Smooth muscle cell (in vitro differentiated cells): ENCODE data around the gene C1QB. TPM values are rescaled to one million over a fixed set of nuclear protein-coding genes. Genes with fewer than 3 reads are reported as not detected.

ENCODE experiments used
- DNase-seq: peaks from one replicate; lab custom pipeline; 2025; ENCODE audit not compliant: unreplicated experiment; lab: John Stamatoyannopoulos, UW
- H2AFZ ChIP-seq: fragments of 200-600 bp; sonication (generic); 2 replicates; pipeline ENCODE4 v1.6.0; 2016; ENCODE audit warnings: antibody characterized with exemption, low read depth, mild to moderate bottlenecking
- H3F3A ChIP-seq: fragments of 200-600 bp; sonication (generic); 2 replicates; pipeline ENCODE4 v1.6.0; 2017; ENCODE audit warnings: antibody characterized with exemption, low read depth
- H3K27ac ChIP-seq: fragments of 200-600 bp; sonication (generic); 2 replicates; pipeline ENCODE4 v1.5.1; 2016; ENCODE audit warnings: low read depth, mild to moderate bottlenecking
- H3K27me3 ChIP-seq: fragments of 200-600 bp; sonication (generic); 2 replicates; pipeline ENCODE4 v1.6.1; 2016; ENCODE audit warnings: low read depth, mild to moderate bottlenecking
- H3K36me3 ChIP-seq: fragments of 200-600 bp; sonication (generic); 2 replicates; pipeline ENCODE4 v1.5.1; 2016; ENCODE audit warnings: low read depth
- H3K4me1 ChIP-seq: fragments of 200-600 bp; sonication (generic); 2 replicates; pipeline ENCODE4 v1.5.1; 2016; ENCODE audit warnings: low read depth
- H3K4me2 ChIP-seq: fragments of 200-600 bp; sonication (generic); 2 replicates; pipeline ENCODE4 v1.6.0; 2016; ENCODE audit warnings: mild to moderate bottlenecking
- H3K4me3 ChIP-seq: fragments of 200-600 bp; sonication (generic); 2 replicates; pipeline ENCODE4 v1.5.1; 2016; ENCODE audit warnings: mild to moderate bottlenecking
- H3K79me2 ChIP-seq: fragments of 200-600 bp; sonication (generic); 2 replicates; pipeline ENCODE4 v1.6.0; 2016; ENCODE audit warnings: low read depth, mild to moderate bottlenecking
- H3K9ac ChIP-seq: fragments of 200-600 bp; sonication (generic); 2 replicates; pipeline ENCODE4 v1.6.0; 2016; ENCODE audit warnings: low read depth
- H3K9me3 ChIP-seq: fragments of 200-600 bp; sonication (generic); replicated peaks from 2 replicates; pipeline ENCODE4 v1.5.1; 2016; ENCODE audit warnings: low read depth
- H4K20me1 ChIP-seq: fragments of 200-600 bp; sonication (generic); 2 replicates; pipeline ENCODE4 v1.6.0; 2016; ENCODE audit warnings: low read depth
- WGBS: methylation state at CpG from one replicate; pipeline ENCODE4 v1.1.7; 2016; ENCODE audit warnings: low lambda C conversion rate; 5-methylcytosine and 5-hydroxymethylcytosine counted together
- polyA plus RNA-seq: library from polyadenylated mRNA; unstranded; fragments of >200 nt; fragmentation: Nextera tagmentation; extraction: Ambion mirVana; gene quantifications from 2 replicates; pipeline ENCODE4 v1.2.1, GENCODE V29; 2016
- total RNA-seq: library from RNA; depleted of rRNA; stranded (reverse); fragments of >200 nt; gene quantifications from 2 replicates; pipeline ENCODE4 v1.2.3, GENCODE V29; 2014
- TF ChIP-seq, protein P1 (sequence below): fragments of 200-600 bp; sonication (generic); IDR thresholded peaks from 2 replicates; pipeline ENCODE4 v1.5.1; 2017; ENCODE audit warnings: borderline replicate concordance, mild to moderate bottlenecking, antibody characterized with exemption; ENCODE audit not compliant: insufficient read depth, poor library complexity, severe bottlenecking

Gene C1QB
- total and polyA plus RNA-seq, 2 experiments from 2014 or later: not detected

DNA sequence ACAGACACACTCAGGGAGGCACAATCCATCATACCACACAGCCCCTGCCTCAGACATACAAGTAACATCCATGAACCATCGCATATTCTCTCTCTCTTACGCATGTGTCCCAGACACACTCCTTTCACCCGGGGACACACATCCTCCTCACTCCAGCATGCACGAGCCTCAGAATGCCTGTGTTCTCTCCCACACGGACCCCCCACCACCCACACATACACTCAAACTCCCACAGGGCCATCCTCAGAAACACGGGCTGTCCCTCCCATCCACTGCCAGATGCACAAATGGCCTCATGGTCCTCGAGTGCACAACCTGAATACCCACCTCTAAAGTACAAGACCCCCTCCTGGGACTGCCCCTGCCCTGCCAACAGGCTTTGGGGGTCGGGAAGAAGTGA, 11.8 kb upstream of the C1QB start:
- Histone ChIP-seq H3K4me3 (no peak overlapping the region), H3F3A (no peaks in the 10 kb centered on the region), H3K9me3 (no peaks in the 10 kb centered on the region), H3K4me1 (no peaks in the 10 kb centered on the region), H3K27me3 (peaks cover 7% of the 10 kb centered on the region), H3K27ac (no peak overlapping the region), H2AFZ (no peak overlapping the region), H3K79me2 (no peaks in the 10 kb centered on the region), H3K36me3 (no peaks in the 10 kb centered on the region), H3K9ac (no peak overlapping the region), H4K20me1 (no peaks in the 10 kb centered on the region), H3K4me2 (no peak overlapping the region)
- WGBS: 79% methylated on average over 8 of the region's 8 CpGs
- TF ChIP-seq, protein P1, sequence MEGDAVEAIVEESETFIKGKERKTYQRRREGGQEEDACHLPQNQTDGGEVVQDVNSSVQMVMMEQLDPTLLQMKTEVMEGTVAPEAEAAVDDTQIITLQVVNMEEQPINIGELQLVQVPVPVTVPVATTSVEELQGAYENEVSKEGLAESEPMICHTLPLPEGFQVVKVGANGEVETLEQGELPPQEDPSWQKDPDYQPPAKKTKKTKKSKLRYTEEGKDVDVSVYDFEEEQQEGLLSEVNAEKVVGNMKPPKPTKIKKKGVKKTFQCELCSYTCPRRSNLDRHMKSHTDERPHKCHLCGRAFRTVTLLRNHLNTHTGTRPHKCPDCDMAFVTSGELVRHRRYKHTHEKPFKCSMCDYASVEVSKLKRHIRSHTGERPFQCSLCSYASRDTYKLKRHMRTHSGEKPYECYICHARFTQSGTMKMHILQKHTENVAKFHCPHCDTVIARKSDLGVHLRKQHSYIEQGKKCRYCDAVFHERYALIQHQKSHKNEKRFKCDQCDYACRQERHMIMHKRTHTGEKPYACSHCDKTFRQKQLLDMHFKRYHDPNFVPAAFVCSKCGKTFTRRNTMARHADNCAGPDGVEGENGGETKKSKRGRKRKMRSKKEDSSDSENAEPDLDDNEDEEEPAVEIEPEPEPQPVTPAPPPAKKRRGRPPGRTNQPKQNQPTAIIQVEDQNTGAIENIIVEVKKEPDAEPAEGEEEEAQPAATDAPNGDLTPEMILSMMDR: no peak
- no peak for DNase-seq

DNA sequence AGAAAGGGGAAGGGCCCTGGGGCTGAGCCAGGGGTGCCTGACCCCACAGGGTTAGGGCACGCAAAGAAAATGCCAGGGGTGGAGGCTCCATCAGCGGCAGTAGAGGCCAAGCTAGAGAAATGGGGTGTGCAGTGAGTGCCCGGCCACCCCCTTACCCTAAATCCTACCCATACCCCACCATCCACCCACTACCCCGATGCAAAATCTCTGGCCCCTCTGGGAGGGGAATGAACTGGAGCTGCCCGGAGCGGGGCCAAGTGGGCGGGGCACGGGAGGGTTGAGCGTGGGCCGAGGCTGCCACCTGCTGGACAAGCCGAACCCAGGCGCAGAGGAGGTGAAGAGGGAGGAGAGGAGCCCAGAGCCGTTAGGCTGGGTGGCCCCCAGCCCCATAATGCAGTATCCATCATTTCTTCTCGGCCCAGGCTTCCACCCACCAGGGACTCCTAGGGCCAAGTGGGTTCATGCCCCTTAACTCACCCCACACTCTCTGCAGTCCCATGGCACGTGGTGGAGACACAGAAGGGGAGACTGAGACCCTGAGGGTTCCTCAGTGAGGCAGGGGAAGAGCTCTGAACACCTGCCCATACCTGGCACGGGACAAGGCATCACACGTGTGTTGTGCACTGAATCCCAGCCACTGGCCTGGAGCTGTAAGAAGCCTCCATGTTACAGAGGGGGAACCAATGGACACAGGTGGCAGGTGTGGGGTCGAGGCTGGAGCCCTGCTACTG, 11.0 kb upstream of the C1QB start:
- TF ChIP-seq, protein P1: peak; percentile 88
- WGBS: 19% methylated on average over 18 of the region's 18 CpGs
- H3K9ac ChIP-seq: no peak overlapping the region

DNA sequence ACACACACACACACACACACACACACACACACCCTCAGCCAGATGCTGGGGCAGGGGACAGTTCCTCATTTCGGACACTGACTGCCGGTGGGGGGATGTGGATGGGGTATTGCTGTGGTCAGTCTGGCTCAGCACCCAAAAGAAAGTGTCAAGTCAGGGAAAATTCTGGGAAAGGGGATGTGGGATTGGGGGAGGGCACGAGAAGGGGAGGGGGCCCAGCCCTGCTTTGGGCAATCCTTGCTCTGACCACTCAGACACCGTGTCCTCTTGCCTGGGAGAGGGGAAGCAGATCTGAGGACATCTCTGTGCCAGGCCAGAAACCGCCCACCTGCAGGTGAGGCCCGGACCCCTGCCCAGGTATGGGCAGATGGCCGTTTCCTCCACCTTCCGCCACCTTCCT, 9.7 kb upstream of the C1QB start, which contains the start of gene C1QC:
Gene C1QC, plus strand, starts transcription at position 253 of the 400 bp plus-strand sequence. CDS start 391 bp downstream, outside the sequence.
- H3K4me1 ChIP-seq: no peaks in the 10 kb centered on the region
- 83% methylated on average over 7 of the region's 8 CpGs for WGBS
- H3K79me2 ChIP-seq: no peaks in the 10 kb centered on the region
- no peak within 1 kb of the TSS for H3K9ac ChIP-seq
- peaks cover 9% of the 10 kb centered on the region for H3K27me3 ChIP-seq
- no peak within 1 kb of the TSS for H3K27ac ChIP-seq
- H3K4me2 ChIP-seq: no peak within 1 kb of the TSS
- no peaks in the 10 kb centered on the region for H3K36me3 ChIP-seq
- no peaks in the 10 kb centered on the region for H3K9me3 ChIP-seq
- H3F3A ChIP-seq: no peaks in the 10 kb centered on the region
- no peaks in the 10 kb centered on the region for H4K20me1 ChIP-seq
- no peak for DNase-seq
- no peak within 1 kb of the TSS for H3K4me3 ChIP-seq
- H2AFZ ChIP-seq: no peak within 1 kb of the TSS
- TF ChIP-seq, protein P1: no peak

More for the DNA sequence above, 11.0 kb upstream of the C1QB start:
- no peak overlapping the region for H3K4me2 ChIP-seq
- H3F3A ChIP-seq: no peaks in the 10 kb centered on the region
- no peak overlapping the region for H3K4me3 ChIP-seq
- H3K79me2 ChIP-seq: no peaks in the 10 kb centered on the region
- H3K9me3 ChIP-seq: no peaks in the 10 kb centered on the region
- DNase-seq: peak; percentile 35
- H3K27ac ChIP-seq: no peak overlapping the region
- peaks cover 4% of the 10 kb centered on the region for H3K27me3 ChIP-seq
- H4K20me1 ChIP-seq: no peaks in the 10 kb centered on the region
- no peak overlapping the region for H2AFZ ChIP-seq
- no peaks in the 10 kb centered on the region for H3K36me3 ChIP-seq
- no peaks in the 10 kb centered on the region for H3K4me1 ChIP-seq

DNA sequence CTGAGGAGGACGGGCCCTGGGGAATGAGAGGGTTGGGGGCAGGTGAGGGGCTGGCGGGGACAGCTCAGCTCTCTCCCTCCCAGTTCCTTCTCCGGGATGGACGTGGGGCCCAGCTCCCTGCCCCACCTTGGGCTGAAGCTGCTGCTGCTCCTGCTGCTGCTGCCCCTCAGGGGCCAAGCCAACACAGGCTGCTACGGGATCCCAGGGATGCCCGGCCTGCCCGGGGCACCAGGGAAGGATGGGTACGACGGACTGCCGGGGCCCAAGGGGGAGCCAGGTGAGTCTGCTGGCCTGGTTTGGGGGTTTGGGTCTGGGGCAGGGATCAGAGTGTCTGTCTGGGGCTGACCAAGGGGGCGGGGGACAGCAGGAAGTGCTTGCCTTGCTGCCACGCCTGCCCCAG, 9.1 kb upstream of the C1QB start:
- H3F3A ChIP-seq: no peaks in the 10 kb centered on the region
- H3K9me3 ChIP-seq: no peaks in the 10 kb centered on the region
- no peak overlapping the region for H3K27ac ChIP-seq
- no peaks in the 10 kb centered on the region for H3K79me2 ChIP-seq
- DNase-seq: no peak
- no peaks in the 10 kb centered on the region for H3K4me1 ChIP-seq
- TF ChIP-seq, protein P1: no peak
- H4K20me1 ChIP-seq: no peaks in the 10 kb centered on the region
- peaks cover 9% of the 10 kb centered on the region for H3K27me3 ChIP-seq
- no peak overlapping the region for H3K9ac ChIP-seq
- H2AFZ ChIP-seq: no peak overlapping the region
- WGBS: 85% methylated on average over 7 of the region's 12 CpGs
- no peak overlapping the region for H3K4me3 ChIP-seq
- no peak overlapping the region for H3K4me2 ChIP-seq
- no peaks in the 10 kb centered on the region for H3K36me3 ChIP-seq
